GM15510 (cell line): ENCODE measurements around the gene OR2A12.

Experiments used
- POLR2A ChIP-seq: IDR thresholded peaks from 3 replicates; pipeline ENCODE4 v1.6.1; 2011; ENCODE audit warnings: borderline replicate concordance; ENCODE audit not compliant: insufficient read length; ENCODE audit errors: extremely low read depth

OR2A12 gene

GRCh38 chr7:144085978-144086377 lies at the start of gene OR2A12:
OR2A12 (plus strand) TSS chr7:144086278; CDS start chr7:144095108, 8,830 bp downstream.
- no peak for TF ChIP-seq POLR2A

GRCh38 chr7:144036302-144036885 lies 49.7 kb upstream of the OR2A12 start:
- TF ChIP-seq POLR2A, result no peak

GRCh38 chr7:144037414-144038035 lies 48.6 kb upstream of the OR2A12 start:
- no peak for TF ChIP-seq POLR2A

DNA sequence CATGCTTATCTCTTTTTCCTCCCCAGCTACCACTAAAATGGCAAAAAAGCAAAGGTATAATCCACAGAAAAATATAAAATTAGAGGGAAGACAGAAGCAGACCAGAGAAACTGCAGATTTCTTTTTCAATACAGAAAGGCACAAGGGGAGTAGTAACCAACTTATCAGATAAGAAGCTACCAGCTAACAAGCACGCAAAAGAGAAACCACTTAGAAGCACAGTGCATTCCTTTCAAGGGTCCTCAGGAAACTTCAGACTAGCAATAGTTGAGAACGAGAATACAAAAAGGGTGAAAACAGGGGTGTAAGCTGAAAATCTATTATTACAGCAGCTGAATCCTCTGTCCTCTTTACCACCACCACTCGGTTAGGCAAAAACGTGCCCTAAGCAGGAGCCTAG lies 47.2 kb upstream of the OR2A12 start:
- no peak for TF ChIP-seq POLR2A

GRCh38 chr7:144048648-144049047 lies 37.4 kb upstream of the OR2A12 start, which contains the start of gene OR2A5:
OR2A5 (plus strand) TSS chr7:144048948; CDS start chr7:144050402, 1,454 bp downstream.
- no peak for TF ChIP-seq POLR2A

- TF ChIP-seq POLR2A, result no peak
These were observed 36.6 kb upstream of the OR2A12 start for GRCh38 chr7:144049491-144049890.

- TF ChIP-seq POLR2A, result no peak
These were observed 36.0 kb upstream of the OR2A12 start for GRCh38 chr7:144050093-144050492.

DNA sequence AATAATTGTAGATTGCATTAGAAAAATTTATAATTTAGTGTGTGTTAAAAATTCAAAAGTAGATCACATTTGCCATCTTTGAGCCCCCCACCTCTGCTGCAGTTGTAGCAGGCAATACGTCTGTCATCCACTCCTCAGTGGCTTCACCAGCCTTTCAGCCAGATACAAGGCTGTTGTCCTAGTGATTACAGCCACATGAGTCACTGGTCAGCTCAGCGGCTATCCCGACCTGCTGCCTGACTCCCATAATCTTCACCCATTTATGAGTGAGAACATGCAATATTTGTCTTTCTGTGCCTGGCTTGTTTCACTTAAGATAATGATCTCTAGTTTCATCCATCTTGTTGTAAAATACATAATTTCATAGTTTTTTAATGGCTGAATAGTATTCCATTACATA lies 28.1 kb upstream of the OR2A12 start:
- no peak for TF ChIP-seq POLR2A

DNA sequence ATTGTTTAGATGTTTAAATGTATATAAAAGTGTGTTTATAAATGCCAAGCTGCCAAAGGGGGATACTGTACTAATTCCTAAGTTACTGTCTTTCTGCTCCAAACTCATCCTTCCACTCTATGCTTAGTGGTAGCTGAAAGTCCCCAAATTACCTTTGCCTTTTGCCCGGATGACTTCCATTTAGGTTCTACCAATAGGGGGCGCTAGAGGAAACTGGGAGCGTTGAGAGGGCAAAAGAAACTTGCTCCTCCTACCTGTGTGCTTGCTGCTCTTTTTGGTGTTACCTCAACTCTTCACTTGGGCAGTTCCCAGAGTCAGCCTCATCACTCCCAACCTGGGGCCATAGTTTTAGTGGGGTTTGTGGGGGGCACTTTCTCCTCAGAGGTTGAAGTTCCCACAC lies 22.4 kb upstream of the OR2A12 start:
- no peak for TF ChIP-seq POLR2A

DNA sequence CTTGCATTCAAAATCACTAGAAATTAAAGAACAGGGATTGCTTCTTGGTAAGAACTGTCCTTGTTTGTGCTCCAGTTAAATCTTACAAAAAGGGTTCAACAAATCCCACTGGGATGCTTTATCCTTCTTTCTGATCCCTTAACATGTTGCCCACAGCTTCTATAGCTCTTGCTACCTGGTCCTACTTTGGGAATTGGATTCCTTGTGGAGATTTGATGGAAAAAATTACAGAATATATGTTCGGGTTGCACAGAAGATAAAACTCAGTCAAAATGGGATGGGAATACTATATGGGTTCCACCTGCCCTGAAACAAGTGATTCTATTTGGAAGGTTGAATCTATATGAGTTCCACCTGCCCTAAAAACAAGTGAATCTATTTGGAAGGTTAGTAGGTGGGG lies 16.6 kb upstream of the OR2A12 start, which contains the start of gene OR2A25:
OR2A25 (plus strand) TSS at position 301 of the 400 bp plus-strand sequence. CDS start 4,409 bp downstream, outside the sequence.
- no peak for TF ChIP-seq POLR2A

- TF ChIP-seq POLR2A, result no peak
These were observed 16.1 kb upstream of the OR2A12 start for GRCh38 chr7:144069953-144070352.

DNA sequence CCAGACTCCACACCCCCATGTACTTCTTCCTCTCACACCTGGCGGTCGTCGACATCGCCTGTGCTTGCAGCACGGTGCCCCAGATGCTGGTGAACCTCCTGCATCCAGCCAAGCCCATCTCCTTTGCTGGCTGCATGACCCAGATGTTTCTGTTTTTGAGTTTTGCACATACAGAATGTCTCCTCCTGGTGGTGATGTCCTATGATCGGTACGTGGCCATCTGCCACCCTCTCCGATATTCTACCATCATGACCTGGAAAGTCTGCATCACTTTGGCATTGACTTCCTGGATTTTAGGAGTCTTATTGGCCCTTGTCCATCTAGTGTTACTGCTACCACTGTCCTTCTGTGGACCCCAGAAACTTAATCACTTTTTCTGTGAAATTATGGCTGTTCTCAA lies 11.7 kb upstream of the OR2A12 start:
- no peak for TF ChIP-seq POLR2A

DNA sequence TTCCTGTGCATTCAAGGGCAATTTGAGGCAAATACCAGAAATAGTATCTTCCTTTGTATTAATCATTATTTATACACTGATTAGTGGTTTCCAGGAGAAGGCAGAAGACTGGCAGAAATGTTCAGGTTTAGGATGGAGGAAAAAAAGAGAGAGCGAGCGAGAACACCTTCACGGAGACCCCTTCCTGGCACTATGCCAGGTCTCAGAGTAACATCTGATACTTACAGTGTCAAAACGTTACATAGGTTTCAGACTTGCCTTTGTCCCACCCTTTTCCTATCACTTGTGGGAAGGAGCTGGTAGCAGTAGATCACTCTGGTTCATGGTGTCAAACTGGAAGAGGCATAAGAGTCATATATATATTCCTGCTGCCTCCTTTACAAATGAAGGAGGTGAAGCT lies 652 bp downstream of the OR2A12 start:
- TF ChIP-seq POLR2A, result no peak

GRCh38 chr7:144087230-144087629 lies 1.2 kb downstream of the OR2A12 start:
- no peak for TF ChIP-seq POLR2A

GRCh38 chr7:144090667-144091066 lies 4.6 kb downstream of the OR2A12 start:
- no peak for TF ChIP-seq POLR2A

DNA sequence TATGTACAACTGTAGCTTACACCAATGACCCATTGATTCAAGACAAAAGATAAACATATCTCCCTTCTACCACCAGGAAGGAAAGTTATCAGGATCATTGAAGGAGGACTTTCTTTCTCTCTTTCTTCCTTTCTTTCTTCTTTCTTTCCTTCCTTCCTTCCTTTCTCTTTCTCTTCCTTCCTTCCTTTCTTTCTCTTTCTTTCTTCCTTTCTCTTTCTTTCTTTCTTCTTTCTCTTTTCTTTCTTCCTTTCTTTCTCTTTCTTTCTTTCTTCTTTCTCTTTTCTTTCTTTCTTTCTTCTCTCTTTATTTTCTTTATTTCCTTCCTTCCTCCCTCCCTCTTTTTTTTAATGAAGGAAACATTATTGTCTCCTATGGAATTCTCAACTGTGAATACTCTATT lies 12.7 kb downstream of the OR2A12 start:
- no peak for TF ChIP-seq POLR2A
